ENCODE results near the gene OR2T4. TPM values are rescaled to one million over a fixed set of nuclear protein-coding genes. Genes with fewer than 3 reads are reported as not detected.

OR2T4 gene, protein sequence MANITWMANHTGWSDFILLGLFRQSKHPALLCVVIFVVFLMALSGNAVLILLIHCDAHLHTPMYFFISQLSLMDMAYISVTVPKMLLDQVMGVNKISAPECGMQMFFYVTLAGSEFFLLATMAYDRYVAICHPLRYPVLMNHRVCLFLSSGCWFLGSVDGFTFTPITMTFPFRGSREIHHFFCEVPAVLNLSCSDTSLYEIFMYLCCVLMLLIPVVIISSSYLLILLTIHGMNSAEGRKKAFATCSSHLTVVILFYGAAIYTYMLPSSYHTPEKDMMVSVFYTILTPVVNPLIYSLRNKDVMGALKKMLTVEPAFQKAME
- total RNA-seq: not detected in 2 replicates
- polyA plus RNA-seq: not detected in 2 replicates

DNA sequence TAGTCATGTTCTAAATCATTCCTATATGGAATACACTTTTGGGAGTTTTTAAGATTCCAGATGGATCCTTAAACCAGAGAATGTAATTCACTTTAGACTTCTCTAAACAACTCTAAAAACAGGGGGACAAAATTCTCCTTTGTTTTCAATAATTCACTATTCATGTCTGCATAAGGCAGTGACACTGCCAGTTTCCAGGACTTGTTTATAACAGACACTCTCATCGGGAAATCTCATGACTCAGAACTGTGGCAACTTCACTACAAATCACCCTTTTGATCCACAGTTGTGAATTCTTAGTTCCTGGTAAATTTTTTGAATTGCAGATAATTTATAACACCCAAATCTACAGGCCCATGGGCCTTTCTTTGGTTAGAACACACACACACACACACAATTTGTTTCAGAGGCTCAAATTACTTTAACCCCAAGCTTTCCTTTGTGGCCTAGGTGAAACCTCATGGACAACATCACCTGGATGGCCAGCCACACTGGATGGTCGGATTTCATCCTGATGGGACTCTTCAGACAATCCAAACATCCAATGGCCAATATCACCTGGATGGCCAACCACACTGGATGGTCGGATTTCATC lies at the start of gene OR2T4:
Gene OR2T4 (plus strand): TSS at position 545 of the 595 bp plus-strand sequence. CDS start 0 bp downstream, at position 545.
- no peak for DNase-seq (ENCODE audit: low read depth in 1 of 2, low spot score in 1 of 2)
- no peaks in the 10 kb centered on the region for H3K36me3 ChIP-seq
- H3K27ac ChIP-seq: no peak within 1 kb of the TSS
- no peaks in the 10 kb centered on the region for H3K9me3 ChIP-seq (ENCODE audit: low read depth)
- H3K27me3 ChIP-seq: no peaks in the 10 kb centered on the region
- no peak within 1 kb of the TSS for H3K4me3 ChIP-seq
- no peaks in the 10 kb centered on the region for H3K4me1 ChIP-seq (ENCODE audit: low read depth)
- TF ChIP-seq, protein P1, sequence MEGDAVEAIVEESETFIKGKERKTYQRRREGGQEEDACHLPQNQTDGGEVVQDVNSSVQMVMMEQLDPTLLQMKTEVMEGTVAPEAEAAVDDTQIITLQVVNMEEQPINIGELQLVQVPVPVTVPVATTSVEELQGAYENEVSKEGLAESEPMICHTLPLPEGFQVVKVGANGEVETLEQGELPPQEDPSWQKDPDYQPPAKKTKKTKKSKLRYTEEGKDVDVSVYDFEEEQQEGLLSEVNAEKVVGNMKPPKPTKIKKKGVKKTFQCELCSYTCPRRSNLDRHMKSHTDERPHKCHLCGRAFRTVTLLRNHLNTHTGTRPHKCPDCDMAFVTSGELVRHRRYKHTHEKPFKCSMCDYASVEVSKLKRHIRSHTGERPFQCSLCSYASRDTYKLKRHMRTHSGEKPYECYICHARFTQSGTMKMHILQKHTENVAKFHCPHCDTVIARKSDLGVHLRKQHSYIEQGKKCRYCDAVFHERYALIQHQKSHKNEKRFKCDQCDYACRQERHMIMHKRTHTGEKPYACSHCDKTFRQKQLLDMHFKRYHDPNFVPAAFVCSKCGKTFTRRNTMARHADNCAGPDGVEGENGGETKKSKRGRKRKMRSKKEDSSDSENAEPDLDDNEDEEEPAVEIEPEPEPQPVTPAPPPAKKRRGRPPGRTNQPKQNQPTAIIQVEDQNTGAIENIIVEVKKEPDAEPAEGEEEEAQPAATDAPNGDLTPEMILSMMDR (IDR thresholded peaks at IDR 0.05; ENCODE audit: low read depth, low read length): no peak

DNA sequence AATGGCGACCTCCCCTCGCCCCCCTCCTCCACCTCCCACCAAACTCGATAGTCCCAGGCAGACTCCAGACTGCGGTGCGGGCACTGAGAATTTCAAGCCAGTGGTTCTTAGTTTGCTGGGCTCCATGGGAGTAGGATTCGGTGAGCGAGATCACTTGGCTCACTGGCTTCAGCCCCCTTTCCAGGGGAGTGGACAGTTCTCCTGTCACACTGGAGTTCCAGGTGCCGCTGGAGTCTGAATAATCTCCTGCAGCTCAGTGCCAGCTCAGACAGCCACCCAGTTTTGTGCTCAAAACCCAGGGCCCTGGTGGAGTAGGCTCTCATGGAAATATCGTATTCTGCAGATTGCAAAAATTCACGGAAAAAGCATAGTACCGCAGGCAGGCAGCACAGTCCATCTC lies 44.7 kb upstream of the OR2T4 start:
- Histone ChIP-seq H3K27me3 (no peaks in the 10 kb centered on the region), H3K36me3 (no peaks in the 10 kb centered on the region), H3K4me1 (ENCODE audit: low read depth) (no peaks in the 10 kb centered on the region), H3K27ac (no peak overlapping the region), H3K9me3 (ENCODE audit: low read depth) (no peaks in the 10 kb centered on the region), H3K4me3 (no peak overlapping the region)
- TF ChIP-seq, protein P1 (IDR thresholded peaks at IDR 0.05; ENCODE audit: low read depth, low read length): no peak
- DNase-seq (ENCODE audit: low read depth in 1 of 2, low spot score in 1 of 2): no peak

DNA sequence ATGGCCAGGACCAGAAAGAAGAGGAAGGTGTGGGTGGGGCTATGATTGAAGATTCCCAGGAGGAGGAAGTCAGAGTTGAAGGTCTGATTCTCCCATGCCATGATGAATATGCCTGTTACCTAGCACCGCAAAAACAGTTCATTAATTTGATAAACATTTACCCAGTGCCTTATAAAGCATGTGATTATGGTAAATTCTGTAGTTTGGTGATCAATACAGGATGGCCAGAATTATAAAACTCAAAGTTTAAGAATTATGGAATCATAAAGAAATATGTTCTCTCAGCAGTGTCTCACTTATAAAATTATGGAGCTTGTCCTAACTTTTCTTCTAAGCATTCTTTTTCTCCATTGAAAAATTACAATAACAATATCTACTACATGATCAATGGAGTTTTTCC lies 37.0 kb upstream of the OR2T4 start, which contains the start of gene OR2M7:
Gene OR2M7 (minus strand): TSS at position 101 of the 400 bp plus-strand sequence. CDS start 0 bp downstream, at position 101.
- no peaks in the 10 kb centered on the region for H3K27me3 ChIP-seq
- H3K4me1 ChIP-seq (ENCODE audit: low read depth): no peaks in the 10 kb centered on the region
- H3K4me3 ChIP-seq: no peak within 1 kb of the TSS
- no peak for DNase-seq (ENCODE audit: low read depth in 1 of 2, low spot score in 1 of 2)
- no peaks in the 10 kb centered on the region for H3K36me3 ChIP-seq
- H3K27ac ChIP-seq: no peak within 1 kb of the TSS
- TF ChIP-seq, protein P1 (IDR thresholded peaks at IDR 0.05; ENCODE audit: low read depth, low read length): no peak
- no peaks in the 10 kb centered on the region for H3K9me3 ChIP-seq (ENCODE audit: low read depth)

DNA sequence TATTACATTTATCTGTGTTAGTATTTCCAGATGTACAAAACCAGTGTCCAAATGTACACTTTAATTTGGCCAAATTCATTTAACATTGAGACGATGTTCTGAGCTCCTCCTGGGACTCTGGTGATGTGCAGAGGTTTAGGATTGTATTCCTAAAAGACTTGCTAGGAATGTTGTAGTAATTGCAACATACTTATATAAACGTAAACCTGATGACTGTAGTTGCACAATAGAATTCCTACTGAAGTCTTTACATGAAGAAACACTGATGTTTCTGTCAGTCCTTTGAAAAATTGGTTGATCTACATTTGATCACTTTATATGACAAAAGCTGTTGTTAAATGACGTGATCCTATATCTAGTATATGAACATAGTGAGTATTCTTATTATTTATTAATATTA lies 18.0 kb upstream of the OR2T4 start:
- no peaks in the 10 kb centered on the region for H3K4me1 ChIP-seq (ENCODE audit: low read depth)
- TF ChIP-seq, protein P1 (IDR thresholded peaks at IDR 0.05; ENCODE audit: low read depth, low read length): no peak
- no peak for DNase-seq (ENCODE audit: low read depth in 1 of 2, low spot score in 1 of 2)
- no peak overlapping the region for H3K4me3 ChIP-seq
- peaks cover 2% of the 10 kb centered on the region for H3K9me3 ChIP-seq (ENCODE audit: low read depth)
- no peak overlapping the region for H3K27ac ChIP-seq
- no peaks in the 10 kb centered on the region for H3K36me3 ChIP-seq
- H3K27me3 ChIP-seq: no peaks in the 10 kb centered on the region

DNA sequence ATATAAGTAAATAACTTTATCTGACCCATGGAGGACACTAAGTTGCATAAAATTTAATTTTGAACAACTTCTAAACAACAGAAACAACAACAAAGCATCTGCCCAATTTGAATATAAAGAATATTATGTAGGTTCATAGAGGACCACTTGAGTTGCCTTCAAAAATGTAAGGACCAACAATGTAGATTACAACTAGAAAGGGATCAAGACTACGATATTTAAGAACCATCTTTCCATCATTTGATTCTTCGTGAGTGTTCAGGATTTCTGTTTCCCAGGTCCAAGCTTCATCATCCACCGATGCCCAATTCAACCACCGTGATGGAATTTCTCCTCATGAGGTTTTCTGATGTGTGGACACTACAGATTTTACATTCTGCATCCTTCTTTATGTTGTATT lies 13.0 kb upstream of the OR2T4 start, which contains the start of gene OR14C36:
Gene OR14C36 (plus strand): TSS at position 301 of the 400 bp plus-strand sequence. CDS start 0 bp downstream, at position 301.
- Histone ChIP-seq H3K27ac (no peak within 1 kb of the TSS), H3K4me3 (no peak within 1 kb of the TSS), H3K36me3 (no peaks in the 10 kb centered on the region), H3K4me1 (ENCODE audit: low read depth) (no peaks in the 10 kb centered on the region), H3K9me3 (ENCODE audit: low read depth) (peaks cover 6% of the 10 kb centered on the region), H3K27me3 (no peaks in the 10 kb centered on the region)
- TF ChIP-seq, protein P1 (IDR thresholded peaks at IDR 0.05; ENCODE audit: low read depth, low read length): no peak
- no peak for DNase-seq (ENCODE audit: low read depth in 1 of 2, low spot score in 1 of 2)

All from cardiac muscle cell (in vitro differentiated cells and primary cell).